Neural crest cell (in vitro differentiated cells): ENCODE data around the gene RNF113A. TPM values are rescaled to one million over a fixed set of nuclear protein-coding genes. Genes with fewer than 3 reads are reported as not detected.

Source experiments
- total RNA-seq: library from RNA; stranded (reverse); gene quantifications from 2 replicates; pipeline ENCODE4 v1.2.1, GENCODE V29; 2021

The RNF113A gene
- total RNA-seq, 1 donor from 2014 or later: 11.9 TPM

Other genes with a start within 250 kb of the RNF113A start
- gene SEPTIN6, start 178.6 kb downstream of the RNF113A start, total RNA-seq: 39.4 and 44.2 TPM in 2 replicates
- 0.32 and 0.40 TPM in 2 replicates for gene SOWAHD, start 113.1 kb downstream of the RNF113A start, total RNA-seq
- gene RPL39, start 80.1 kb downstream of the RNF113A start, total RNA-seq: 2,047 and 2,088 TPM in 2 replicates
- 20.1 and 22.5 TPM in 2 replicates for gene UPF3B, start 18.8 kb downstream of the RNF113A start, total RNA-seq
- 62.0 and 65.6 TPM in 2 replicates for gene NDUFA1, start 99 bp upstream of the RNF113A start, total RNA-seq
- gene AKAP14, start 24.2 kb upstream of the RNF113A start, total RNA-seq: not detected in 2 replicates
- gene NKAP, start 72.0 kb upstream of the RNF113A start, total RNA-seq: 8.6 and 9.6 TPM in 2 replicates
- gene RHOXF2B, start 206.0 kb upstream of the RNF113A start, total RNA-seq: not detected in 2 replicates
- 0.33 and 0.41 TPM in 2 replicates for gene RHOXF1, start 244.2 kb upstream of the RNF113A start, total RNA-seq